Lung (tissue), 12 donors: ENCODE results near the gene KRT3. TPM values are rescaled to one million over a fixed set of nuclear protein-coding genes. Genes with fewer than 3 reads are reported as not detected.

Experiments
- ATAC-seq: fragments of 200-7000 bp; cut with Tn5 transposase; one replicate; pipeline ENCODE4 v1.9.1; 2020; ENCODE audit warnings: moderate number of reproducible peaks; ENCODE audit not compliant: insufficient read depth, low FRiP score
- DNase-seq, 3 donors: peaks; one replicate each; pipeline ENCODE4 v3.0.0-alpha.2; 2013 to 2017
- H3K27ac ChIP-seq, 2 donors: one replicate each; pipeline ENCODE4 v1.5.1; 2013; ENCODE audit warnings: mild to moderate bottlenecking in 2 of 2, moderate library complexity in 2 of 2, control low read depth in 1 of 2, inconsistent platforms in 1 of 2, low read depth in 1 of 2, low read length in 1 of 2
- H3K27me3 ChIP-seq, 3 donors: one replicate each; pipeline ENCODE4 v1.5.1; 2013; ENCODE audit warnings: low read length in 2 of 3; ENCODE audit not compliant: control insufficient read depth in 3 of 3, insufficient read depth in 3 of 3
- H3K36me3 ChIP-seq, 4 donors: one replicate each; pipeline ENCODE4 v1.5.1; 2013; ENCODE audit warnings: low read length in 4 of 4, mild to moderate bottlenecking in 1 of 4, moderate library complexity in 1 of 4; ENCODE audit not compliant: control insufficient read depth in 4 of 4, insufficient read depth in 4 of 4
- H3K4me1 ChIP-seq, 5 donors: one replicate each; pipeline ENCODE4 v1.5.1; 2013; ENCODE audit warnings: low read length in 5 of 5, mild to moderate bottlenecking in 2 of 5, moderate library complexity in 1 of 5; ENCODE audit not compliant: control insufficient read depth in 5 of 5, insufficient read depth in 5 of 5
- H3K4me3 ChIP-seq: one replicate; pipeline ENCODE4 v1.5.1; 2013; ENCODE audit warnings: mild to moderate bottlenecking, control low read depth, moderate library complexity
- H3K9ac ChIP-seq, 2 donors: one replicate each; pipeline ENCODE4 v1.5.1; 2013; ENCODE audit warnings: low read length in 2 of 2, control low read depth in 1 of 2; ENCODE audit not compliant: insufficient read depth in 1 of 2
- H3K9me3 ChIP-seq, 4 donors: one replicate each; pipeline ENCODE4 v1.5.1; 2013; ENCODE audit warnings: low read length in 3 of 4, mild to moderate bottlenecking in 1 of 4, moderate library complexity in 1 of 4; ENCODE audit not compliant: control insufficient read depth in 4 of 4, insufficient read depth in 3 of 4
- CTCF ChIP-seq: IDR thresholded peaks from 2 replicates; pipeline ENCODE4 v1.5.1; 2012; ENCODE audit warnings: mild to moderate bottlenecking; ENCODE audit errors: control extremely low read depth, extremely low read depth
- WGBS, 2 donors: extraction: QIAGEN DNeasy Blood & Tissue Kit; methylation state at CpG; one replicate each; pipeline ENCODE4 v1.1.7; 2013; 5-methylcytosine and 5-hydroxymethylcytosine counted together
- polyA plus RNA-seq, 2 donors: library from polyadenylated mRNA; stranded (reverse); fragments of 200-250 nt; gene quantifications; one replicate each; pipeline ENCODE4 v1.2.1, GENCODE V29; 2013
- total RNA-seq, 2 donors: library from RNA; depleted of rRNA in 1 of 2; stranded (reverse); fragments of >200 nt in 1 of 2; gene quantifications; one replicate each; pipeline ENCODE4 v1.2.1, GENCODE V29; 2014 to 2021
- donor health status: control.
- donor health status: control.
- donor health status: Bipolar disorder and iron deficiency.
- donor health status: healthy.
- donor health status: DM: yes; HTN: yes; CAD: no.

Gene KRT3
- total and polyA plus RNA-seq, 4 donors, result not detected

- ATAC-seq (no peak), DNase-seq (no peak)
- no peak overlapping the region for H3K4me3 ChIP-seq
- H3K9me3 ChIP-seq, result peaks cover 0 to 15% (median 8%) of the 10 kb centered on the region in 4 donors
- H3K4me1 ChIP-seq, result no peaks in the 10 kb centered on the region
- TF ChIP-seq CTCF, result no peak
- H3K27ac ChIP-seq, result no peak overlapping the region
- H3K9ac ChIP-seq, result no peak overlapping the region
- no peaks in the 10 kb centered on the region for H3K36me3 ChIP-seq
- H3K27me3 ChIP-seq, result peaks cover 0 to 14% (median 0%) of the 10 kb centered on the region in 3 donors
Observed at GRCh38 chr12:52760623-52761022, 35.3 kb downstream of the KRT3 start.

GRCh38 chr12:52759695-52760094, 36.2 kb downstream of the KRT3 start:
- TF ChIP-seq CTCF, result no peak
- 69 to 82% methylated on average over 2 of the region's 2 CpGs for WGBS, 2 donors
- Histone ChIP-seq H3K9ac (no peak overlapping the region), H3K9me3 (peaks cover 0 to 17% (median 8%) of the 10 kb centered on the region in 4 donors), H3K27me3 (peaks cover 0 to 14% (median 0%) of the 10 kb centered on the region in 3 donors), H3K36me3 (no peaks in the 10 kb centered on the region), H3K27ac (no peak overlapping the region), H3K4me1 (no peaks in the 10 kb centered on the region), H3K4me3 (no peak overlapping the region)
- DNase-seq (no peak), ATAC-seq (no peak)

GRCh38 chr12:52759218-52759617, 36.7 kb downstream of the KRT3 start:
- Histone ChIP-seq H3K4me1 (no peaks in the 10 kb centered on the region), H3K4me3 (no peak overlapping the region), H3K27me3 (peaks cover 0 to 14% (median 0%) of the 10 kb centered on the region in 3 donors), H3K9ac (no peak overlapping the region), H3K36me3 (no peaks in the 10 kb centered on the region), H3K27ac (no peak overlapping the region), H3K9me3 (peaks cover 0 to 17% (median 8%) of the 10 kb centered on the region in 4 donors)
- TF ChIP-seq CTCF, result no peak
- DNase-seq (no peak), ATAC-seq (no peak)
- WGBS, 2 donors, result 56 to 61% methylated on average over 2 of the region's 2 CpGs
